ENCODE measurements around the gene TCF25.
"Not testable (repeated sequence)": the region's sequence is repeated elsewhere in the genome, so short reads cannot be mapped to it uniquely, and the experiment has no call there.

TCF25 gene

GRCh38 chr16:89924297-89924924 lies 51.0 kb downstream of the TCF25 start:
- TF ChIP-seq, protein P1, sequence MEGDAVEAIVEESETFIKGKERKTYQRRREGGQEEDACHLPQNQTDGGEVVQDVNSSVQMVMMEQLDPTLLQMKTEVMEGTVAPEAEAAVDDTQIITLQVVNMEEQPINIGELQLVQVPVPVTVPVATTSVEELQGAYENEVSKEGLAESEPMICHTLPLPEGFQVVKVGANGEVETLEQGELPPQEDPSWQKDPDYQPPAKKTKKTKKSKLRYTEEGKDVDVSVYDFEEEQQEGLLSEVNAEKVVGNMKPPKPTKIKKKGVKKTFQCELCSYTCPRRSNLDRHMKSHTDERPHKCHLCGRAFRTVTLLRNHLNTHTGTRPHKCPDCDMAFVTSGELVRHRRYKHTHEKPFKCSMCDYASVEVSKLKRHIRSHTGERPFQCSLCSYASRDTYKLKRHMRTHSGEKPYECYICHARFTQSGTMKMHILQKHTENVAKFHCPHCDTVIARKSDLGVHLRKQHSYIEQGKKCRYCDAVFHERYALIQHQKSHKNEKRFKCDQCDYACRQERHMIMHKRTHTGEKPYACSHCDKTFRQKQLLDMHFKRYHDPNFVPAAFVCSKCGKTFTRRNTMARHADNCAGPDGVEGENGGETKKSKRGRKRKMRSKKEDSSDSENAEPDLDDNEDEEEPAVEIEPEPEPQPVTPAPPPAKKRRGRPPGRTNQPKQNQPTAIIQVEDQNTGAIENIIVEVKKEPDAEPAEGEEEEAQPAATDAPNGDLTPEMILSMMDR (IDR thresholded peaks at IDR 0.05; ENCODE audit: control extremely low read depth, extremely low read depth, low read depth, missing control alignments), result no peak
- CTCF ChIA-PET, result interaction anchor here (0.9 to 1.0 kb wide), 2 partner anchors 57 to 64 kb away, joined by 3 read pairs; no protein-coding TSS in a partner anchor
- DNase-seq (ENCODE audit: extremely low spot score), result no peak
- POLR2A ChIA-PET, result no interaction called here

DNA sequence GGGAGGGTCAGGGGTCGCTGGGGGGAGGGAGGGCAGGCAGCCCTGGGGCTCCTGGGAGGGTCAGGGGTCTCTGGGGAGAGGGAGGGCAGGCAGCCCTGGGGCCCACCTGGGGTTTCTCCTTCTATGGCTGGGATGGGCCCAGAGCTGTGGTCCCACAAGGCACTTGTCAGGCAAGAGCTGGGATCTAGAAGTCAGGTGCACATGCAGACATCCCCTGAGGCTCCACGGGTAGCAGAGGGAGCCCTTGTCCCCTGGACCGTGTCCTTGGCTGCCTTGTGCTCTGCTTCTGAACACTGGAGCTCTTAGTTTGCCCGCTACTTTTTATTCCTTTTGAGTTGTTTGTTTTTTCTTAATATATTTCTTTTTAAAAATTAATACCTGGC lies 51.5 kb downstream of the TCF25 start:
- CTCF ChIA-PET, result interaction anchor here (0.9 to 1.0 kb wide), 2 partner anchors 57 to 64 kb away, joined by 3 read pairs; no protein-coding TSS in a partner anchor
- no peak for DNase-seq (ENCODE audit: extremely low spot score)
- POLR2A ChIA-PET, result no interaction called here
- TF ChIP-seq, protein P1 (IDR thresholded peaks at IDR 0.05; ENCODE audit: control extremely low read depth, extremely low read depth, low read depth, missing control alignments), result no peak

GRCh38 chr16:89925596-89926079 lies 52.2 kb downstream of the TCF25 start:
- CTCF ChIA-PET, result interaction anchor here (1.0 kb wide), 1 partner anchor 56 kb away, joined by 3 read pairs; no protein-coding TSS in a partner anchor
- POLR2A ChIA-PET, result no interaction called here
- TF ChIP-seq, protein P1 (IDR thresholded peaks at IDR 0.05; ENCODE audit: control extremely low read depth, extremely low read depth, low read depth, missing control alignments), result no peak
- no peak for DNase-seq (ENCODE audit: extremely low spot score)

DNA sequence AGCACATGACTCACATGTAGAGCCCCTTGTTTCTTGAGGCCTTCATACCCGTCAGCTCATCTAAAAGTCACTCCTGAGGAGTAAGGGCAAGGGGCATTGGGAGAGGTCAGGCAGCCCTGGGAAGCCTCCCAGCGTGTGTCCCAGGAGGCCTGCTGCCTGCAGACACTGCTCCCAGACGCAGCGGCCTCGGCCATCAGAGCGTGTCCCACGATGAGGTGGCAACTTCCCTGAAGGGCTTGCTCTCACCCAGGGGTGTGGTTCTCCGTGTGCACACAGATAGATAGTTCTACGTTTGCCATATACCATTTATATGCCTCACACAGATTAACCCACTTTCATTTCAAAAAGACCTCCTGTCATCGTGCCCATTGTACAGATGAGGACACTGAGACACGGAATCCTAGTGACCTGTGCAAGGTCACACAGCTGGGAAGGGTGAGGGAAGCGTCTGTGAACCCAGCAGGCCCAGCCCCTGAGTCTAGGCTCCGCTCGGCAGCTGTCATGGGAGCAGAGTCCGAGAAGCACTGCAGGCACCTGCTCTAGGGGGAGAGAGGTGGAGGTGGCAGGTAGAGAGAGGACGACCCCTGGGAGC lies 58.0 kb downstream of the TCF25 start:
- no peak for DNase-seq (ENCODE audit: extremely low spot score)
- CTCF ChIA-PET, result interaction anchor here (3.6 kb wide), 1 partner anchor 21 kb away, joined by 15 read pairs; no protein-coding TSS in a partner anchor
- TF ChIP-seq, protein P1 (IDR thresholded peaks at IDR 0.05; ENCODE audit: control extremely low read depth, extremely low read depth, low read depth, missing control alignments), result no peak

DNA sequence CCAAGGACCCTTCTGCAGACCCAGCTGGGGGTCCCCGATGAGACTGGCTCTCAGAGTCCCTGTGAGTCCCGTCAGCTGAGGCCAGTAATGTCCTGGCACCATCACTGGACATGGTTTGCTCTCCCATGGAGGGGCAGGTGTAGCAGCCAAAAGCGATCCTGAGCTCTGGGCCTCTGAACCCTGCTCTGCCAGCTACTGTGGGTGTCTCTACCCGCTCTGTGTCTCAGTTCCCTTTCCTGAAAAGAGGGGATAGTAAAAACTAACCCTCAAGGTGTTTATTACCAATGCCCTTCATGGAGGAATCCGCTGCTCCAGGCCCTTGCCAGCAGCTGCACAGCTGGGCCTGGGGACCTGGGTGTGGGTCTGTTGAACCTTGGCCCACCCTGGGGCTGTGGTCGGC lies 58.6 kb downstream of the TCF25 start:
- ChIA-PET CTCF (interaction anchor here (3.6 kb wide), 1 partner anchor 22 kb away, joined by 15 read pairs; no protein-coding TSS in a partner anchor), POLR2A (no interaction called here)
- DNase-seq (ENCODE audit: extremely low spot score), result no peak
- TF ChIP-seq, protein P1 (IDR thresholded peaks at IDR 0.05; ENCODE audit: control extremely low read depth, extremely low read depth, low read depth, missing control alignments), result no peak

More for the DNA sequence above, 58.0 kb downstream of the TCF25 start:
- POLR2A ChIA-PET, result no interaction called here

GRCh38 chr16:89934019-89934418 lies 60.6 kb downstream of the TCF25 start:
- CTCF ChIA-PET, result interaction anchor here (3.6 kb wide), 1 partner anchor 24 kb away, joined by 15 read pairs; no protein-coding TSS in a partner anchor
- POLR2A ChIA-PET; DNase-seq (ENCODE audit: extremely low spot score): not testable (repeated sequence)

Measured in GM10248 (cell line).